IPS-18a (cell line): ENCODE results near the gene DVL2.
A peak's percentile ranks its signal among the peaks of the same experiment; 100 is the strongest.

Experiments used
- H3K27ac ChIP-seq: one replicate; pipeline ENCODE4 v1.5.1; 2013; ENCODE audit warnings: low read length
- H3K27me3 ChIP-seq: one replicate; pipeline ENCODE4 v1.6.1; 2013; ENCODE audit warnings: mild to moderate bottlenecking, low read length; ENCODE audit not compliant: control insufficient read depth, insufficient read depth
- H3K36me3 ChIP-seq: one replicate; pipeline ENCODE4 v1.6.1; 2013; ENCODE audit warnings: low read depth, low read length; ENCODE audit not compliant: control insufficient read depth
- H3K4me1 ChIP-seq: one replicate; pipeline ENCODE4 v1.6.1; 2013; ENCODE audit warnings: low read depth, low read length; ENCODE audit not compliant: control insufficient read depth
- H3K4me3 ChIP-seq: one replicate; pipeline ENCODE4 v1.5.1; 2013; ENCODE audit warnings: low read length
- H3K9ac ChIP-seq: one replicate; pipeline ENCODE4 v1.6.1; 2013; ENCODE audit warnings: mild to moderate bottlenecking, low read length, moderate library complexity
- H3K9me3 ChIP-seq: one replicate; pipeline ENCODE4 v1.6.1; 2013; ENCODE audit warnings: low read depth, low read length; ENCODE audit not compliant: control insufficient read depth

The DVL2 gene

DNA sequence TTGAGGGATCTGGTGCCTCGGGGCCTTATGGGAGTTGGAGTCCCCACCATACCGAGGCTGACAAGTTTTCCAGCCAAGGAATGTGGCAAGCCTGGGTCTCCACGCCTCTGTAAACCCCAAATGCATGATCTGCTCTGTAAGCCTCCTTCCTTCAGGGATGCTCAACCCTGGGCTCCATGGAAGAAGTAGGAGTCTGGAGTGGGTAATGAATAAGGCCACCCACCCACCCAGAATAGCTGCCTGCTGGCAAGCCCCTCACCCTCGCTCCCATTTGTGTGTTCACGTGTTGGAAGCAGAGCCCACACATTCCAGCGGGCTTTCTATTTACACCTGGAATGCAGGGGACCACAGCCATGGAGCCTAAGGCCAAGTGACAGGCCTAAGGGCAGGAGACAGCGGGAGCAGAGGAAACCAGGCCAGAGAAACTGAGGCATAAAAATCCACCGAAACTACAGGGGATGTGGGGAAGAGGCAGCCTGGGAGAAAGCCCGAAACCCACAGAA, 19.1 kb downstream of the DVL2 start:
- H3K9me3 ChIP-seq, result no peaks in the 10 kb centered on the region
- peak overlapping the region; percentile 80 for H3K27ac ChIP-seq
- no peaks in the 10 kb centered on the region for H3K27me3 ChIP-seq
- peaks cover 58% of the 10 kb centered on the region for H3K4me1 ChIP-seq
- no peaks in the 10 kb centered on the region for H3K36me3 ChIP-seq
- H3K9ac ChIP-seq, result peak overlapping the region; percentile 36
- peak overlapping the region; percentile 89 for H3K4me3 ChIP-seq

- H3K9ac ChIP-seq, result peak overlapping the region; percentile 86
- no peaks in the 10 kb centered on the region for H3K9me3 ChIP-seq
- peaks cover 58% of the 10 kb centered on the region for H3K4me1 ChIP-seq
- no peaks in the 10 kb centered on the region for H3K27me3 ChIP-seq
- H3K36me3 ChIP-seq, result no peaks in the 10 kb centered on the region
- peak overlapping the region; percentile 89 for H3K4me3 ChIP-seq
- peak overlapping the region; percentile 96 for H3K27ac ChIP-seq
These were observed 19.8 kb downstream of the DVL2 start for GRCh38 chr17:7214300-7215135.

- peak overlapping the region; percentile 94 for H3K27ac ChIP-seq
- peaks cover 52% of the 10 kb centered on the region for H3K4me1 ChIP-seq
These were observed 20.4 kb downstream of the DVL2 start for GRCh38 chr17:7213895-7214299.

GRCh38 chr17:7211491-7212273, 22.6 kb downstream of the DVL2 start:
- H3K4me1 ChIP-seq, result peaks cover 52% of the 10 kb centered on the region
- H3K36me3 ChIP-seq, result no peaks in the 10 kb centered on the region
- no peaks in the 10 kb centered on the region for H3K27me3 ChIP-seq
- no peak overlapping the region for H3K27ac ChIP-seq
- no peaks in the 10 kb centered on the region for H3K9me3 ChIP-seq
- H3K4me3 ChIP-seq, result peak overlapping the region; percentile 61
- peak overlapping the region; percentile 55 for H3K9ac ChIP-seq

More at GRCh38 chr17:7213895-7214299, 20.4 kb downstream of the DVL2 start:
- no peaks in the 10 kb centered on the region for H3K27me3 ChIP-seq
- H3K4me3 ChIP-seq, result peak overlapping the region; percentile 89
- H3K36me3 ChIP-seq, result no peaks in the 10 kb centered on the region
- H3K9ac ChIP-seq, result peak overlapping the region; percentile 72
- no peaks in the 10 kb centered on the region for H3K9me3 ChIP-seq

GRCh38 chr17:7208754-7209460, 25.4 kb downstream of the DVL2 start:
- Histone ChIP-seq H3K27me3 (no peaks in the 10 kb centered on the region), H3K4me3 (peak overlapping the region; percentile 56), H3K4me1 (peaks cover 38% of the 10 kb centered on the region), H3K36me3 (peaks cover under 1% of the 10 kb centered on the region), H3K9me3 (no peaks in the 10 kb centered on the region), H3K27ac (peak overlapping the region; percentile 63), H3K9ac (no peak overlapping the region)

DNA sequence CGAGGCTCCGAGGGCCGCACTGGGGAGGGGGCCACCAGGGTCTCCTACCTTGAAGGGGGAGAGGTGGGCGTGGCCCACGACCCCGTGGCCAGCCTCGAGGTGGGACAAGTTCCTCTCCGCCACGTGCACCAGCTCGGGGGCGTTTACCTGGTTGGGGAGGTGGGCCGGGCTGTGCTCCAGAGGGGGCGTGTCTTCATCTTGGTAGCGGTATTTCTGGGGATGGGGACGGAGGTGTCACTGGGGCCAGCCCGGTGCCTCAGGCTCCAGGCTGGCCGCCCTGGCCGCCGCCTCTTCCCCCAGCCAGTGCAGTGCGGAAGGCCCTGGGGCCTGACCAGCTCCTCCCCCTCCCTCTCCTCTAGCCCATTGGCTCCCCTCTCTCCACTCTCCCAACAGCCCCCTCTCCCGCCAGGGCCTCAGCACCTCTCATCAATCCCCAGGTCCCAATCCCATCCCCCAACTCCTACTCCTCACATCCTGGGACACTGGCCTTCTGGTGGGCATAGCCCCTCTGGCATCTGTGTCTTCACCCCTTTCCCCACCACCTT, 26.2 kb downstream of the DVL2 start:
- peak overlapping the region; percentile 56 for H3K4me3 ChIP-seq
- H3K27me3 ChIP-seq, result no peaks in the 10 kb centered on the region
- H3K9ac ChIP-seq, result peak overlapping the region; percentile 43
- H3K9me3 ChIP-seq, result no peaks in the 10 kb centered on the region
- peak overlapping the region; percentile 63 for H3K27ac ChIP-seq
- peaks cover 9% of the 10 kb centered on the region for H3K36me3 ChIP-seq
- H3K4me1 ChIP-seq, result peaks cover 31% of the 10 kb centered on the region

DNA sequence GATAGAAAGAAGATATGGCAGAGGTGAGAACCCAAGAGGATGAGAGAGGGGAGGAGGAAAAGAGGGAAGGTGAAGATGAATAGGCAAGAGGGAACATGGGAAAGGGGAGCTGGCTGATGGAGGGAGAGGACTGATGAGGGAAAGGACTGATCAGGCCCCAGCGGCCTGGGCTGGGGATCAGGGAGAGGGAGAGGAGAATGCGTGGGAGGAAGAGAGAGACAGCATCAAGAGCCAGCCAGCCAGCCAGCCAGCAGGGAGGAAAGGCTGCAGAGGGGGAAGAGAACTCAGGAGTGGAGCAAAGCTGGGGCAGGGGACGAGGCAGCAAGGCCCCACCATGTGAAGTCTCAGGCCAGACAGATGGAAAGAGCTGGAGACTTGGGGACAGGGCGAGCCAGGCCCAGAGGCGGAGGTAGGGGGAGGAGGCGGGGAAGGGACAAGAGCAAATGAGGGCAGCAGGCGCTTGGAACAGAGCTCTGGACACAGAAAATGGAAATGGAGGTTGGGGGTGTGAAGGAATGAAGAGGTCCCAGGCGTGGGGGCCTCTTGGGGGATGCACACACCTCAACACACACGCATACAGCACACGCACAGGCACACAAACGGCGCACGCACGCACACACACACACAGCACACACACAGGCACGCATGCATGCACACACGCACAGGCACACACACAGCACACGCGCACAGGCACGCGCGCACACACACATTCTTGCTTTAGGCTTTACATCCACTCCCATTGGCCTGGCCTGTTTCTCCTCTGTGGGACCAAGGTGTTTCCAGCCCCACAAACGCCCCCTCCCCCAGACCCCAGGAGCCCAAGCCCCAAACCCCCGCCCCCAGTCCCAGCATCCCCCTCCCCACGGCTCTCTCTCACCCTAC, 27.0 kb downstream of the DVL2 start:
- Histone ChIP-seq H3K27ac (no peak overlapping the region), H3K27me3 (no peaks in the 10 kb centered on the region), H3K9ac (peak overlapping the region; percentile 43), H3K36me3 (peaks cover 16% of the 10 kb centered on the region), H3K4me3 (peak overlapping the region; percentile 56), H3K9me3 (no peaks in the 10 kb centered on the region), H3K4me1 (peaks cover 30% of the 10 kb centered on the region)

DNA sequence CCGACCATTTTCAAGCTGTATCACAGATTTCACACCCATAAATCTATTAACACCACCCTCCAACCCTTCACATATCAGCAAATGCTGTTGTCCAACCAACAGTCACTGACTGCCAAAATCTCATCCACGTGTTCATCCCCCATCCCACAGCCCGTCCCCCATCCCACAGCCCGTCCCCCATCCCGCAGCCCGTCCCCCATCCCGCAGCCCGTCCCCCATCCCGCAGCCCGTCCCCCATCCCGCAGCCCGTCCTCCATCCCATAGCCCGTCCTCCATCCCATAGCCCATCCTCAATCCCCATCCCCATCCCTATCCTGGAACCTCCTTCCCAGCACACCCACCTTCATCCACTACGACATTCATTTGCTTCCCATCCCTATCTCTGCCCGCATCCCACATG, 28.8 kb downstream of the DVL2 start:
- Histone ChIP-seq H3K9me3 (no peaks in the 10 kb centered on the region), H3K27ac (no peak overlapping the region), H3K4me1 (peaks cover 18% of the 10 kb centered on the region), H3K9ac (peak overlapping the region; percentile 31), H3K36me3 (peaks cover 28% of the 10 kb centered on the region), H3K27me3 (no peaks in the 10 kb centered on the region), H3K4me3 (peak overlapping the region; percentile 54)

GRCh38 chr17:7204828-7205461, 29.4 kb downstream of the DVL2 start:
- Histone ChIP-seq H3K9me3 (no peaks in the 10 kb centered on the region), H3K4me1 (peaks cover 17% of the 10 kb centered on the region), H3K36me3 (peaks cover 28% of the 10 kb centered on the region), H3K27ac (peak overlapping the region; percentile 65), H3K9ac (peak overlapping the region; percentile 54), H3K4me3 (peak overlapping the region; percentile 54), H3K27me3 (no peaks in the 10 kb centered on the region)

- Histone ChIP-seq H3K9ac (peak overlapping the region; percentile 54), H3K36me3 (peaks cover 28% of the 10 kb centered on the region), H3K9me3 (no peaks in the 10 kb centered on the region), H3K27me3 (no peaks in the 10 kb centered on the region), H3K27ac (peak overlapping the region; percentile 65), H3K4me1 (peaks cover 17% of the 10 kb centered on the region), H3K4me3 (peak overlapping the region; percentile 54)
These were observed 30.0 kb downstream of the DVL2 start for GRCh38 chr17:7204336-7204735.
